ENCODE data around the gene GPR143.

GPR143 gene

DNA sequence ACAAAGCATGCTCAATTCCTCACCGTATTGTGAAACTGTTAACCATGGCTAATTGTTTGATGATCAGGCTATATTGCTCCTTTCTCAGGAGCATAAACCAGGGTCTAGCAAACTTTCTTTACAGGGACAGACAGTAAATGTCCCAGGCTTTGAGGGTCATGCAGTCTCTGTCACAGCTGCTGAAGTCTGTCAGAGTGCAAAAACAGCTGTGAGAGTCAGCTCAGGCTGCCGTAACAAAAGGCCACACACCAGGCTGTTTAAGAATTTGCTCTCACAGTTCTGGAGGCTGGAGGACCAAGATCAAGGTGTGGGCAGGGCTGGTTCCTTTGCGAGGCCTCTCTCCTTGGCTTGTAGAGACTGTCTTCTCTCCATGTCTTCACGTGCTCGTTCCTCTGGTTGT lies 75.6 kb downstream of the GPR143 start:
- no peak overlapping the region for H3K27ac ChIP-seq
- DNase-seq (ENCODE audit: low spot score) = no peak
- TF ChIP-seq, protein P1, sequence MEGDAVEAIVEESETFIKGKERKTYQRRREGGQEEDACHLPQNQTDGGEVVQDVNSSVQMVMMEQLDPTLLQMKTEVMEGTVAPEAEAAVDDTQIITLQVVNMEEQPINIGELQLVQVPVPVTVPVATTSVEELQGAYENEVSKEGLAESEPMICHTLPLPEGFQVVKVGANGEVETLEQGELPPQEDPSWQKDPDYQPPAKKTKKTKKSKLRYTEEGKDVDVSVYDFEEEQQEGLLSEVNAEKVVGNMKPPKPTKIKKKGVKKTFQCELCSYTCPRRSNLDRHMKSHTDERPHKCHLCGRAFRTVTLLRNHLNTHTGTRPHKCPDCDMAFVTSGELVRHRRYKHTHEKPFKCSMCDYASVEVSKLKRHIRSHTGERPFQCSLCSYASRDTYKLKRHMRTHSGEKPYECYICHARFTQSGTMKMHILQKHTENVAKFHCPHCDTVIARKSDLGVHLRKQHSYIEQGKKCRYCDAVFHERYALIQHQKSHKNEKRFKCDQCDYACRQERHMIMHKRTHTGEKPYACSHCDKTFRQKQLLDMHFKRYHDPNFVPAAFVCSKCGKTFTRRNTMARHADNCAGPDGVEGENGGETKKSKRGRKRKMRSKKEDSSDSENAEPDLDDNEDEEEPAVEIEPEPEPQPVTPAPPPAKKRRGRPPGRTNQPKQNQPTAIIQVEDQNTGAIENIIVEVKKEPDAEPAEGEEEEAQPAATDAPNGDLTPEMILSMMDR (conservative IDR thresholded peaks at IDR 0.05; ENCODE audit: low read depth) = no peak
- POLR2A ChIA-PET (ENCODE audit: low non-redundant PET) = no interaction called here
- CTCF ChIA-PET = no interaction called here

DNA sequence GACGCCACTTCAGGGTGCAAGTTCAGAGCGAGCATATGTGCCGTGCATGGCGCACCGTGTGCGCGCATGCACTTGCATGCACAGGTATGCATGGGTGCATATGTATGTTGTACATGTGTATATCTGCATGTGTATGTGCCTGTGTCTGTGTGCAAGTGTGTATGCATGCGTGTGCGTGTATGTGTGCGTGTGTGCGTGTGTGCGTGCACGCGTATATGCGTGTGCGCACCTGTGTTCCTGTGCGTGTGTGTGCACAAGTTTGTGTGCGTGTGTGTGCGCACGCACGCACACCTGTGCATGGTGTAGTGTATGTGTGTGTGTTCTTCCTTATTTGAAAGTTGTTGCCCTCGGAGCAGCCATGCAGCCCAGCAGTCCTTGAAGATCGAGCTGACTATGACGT lies 76.8 kb downstream of the GPR143 start:
- DNase-seq (ENCODE audit: low spot score) = no peak
- TF ChIP-seq, protein P1 (conservative IDR thresholded peaks at IDR 0.05; ENCODE audit: low read depth) = no peak
- ChIA-PET CTCF (no interaction called here), POLR2A (ENCODE audit: low non-redundant PET) (no interaction called here)
- no peak overlapping the region for H3K27ac ChIP-seq

DNA sequence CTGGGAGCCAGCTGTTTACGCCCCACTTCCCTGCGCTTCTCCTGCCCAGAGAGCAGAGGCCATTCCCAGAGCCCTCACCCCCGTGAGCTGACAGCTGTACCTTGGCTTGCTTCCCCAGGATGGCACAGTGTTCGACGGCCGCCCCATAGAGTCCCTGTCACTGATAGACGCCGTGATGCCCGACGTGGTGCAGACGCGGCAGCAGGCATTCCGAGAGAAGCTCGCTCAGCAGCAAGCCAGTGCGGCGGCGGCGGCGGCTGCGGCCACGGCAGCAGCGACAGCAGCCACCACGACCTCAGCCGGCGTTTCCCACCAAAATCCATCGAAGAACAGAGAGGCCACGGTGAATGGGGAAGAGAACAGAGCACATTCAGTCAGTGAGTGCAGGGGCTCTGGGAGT lies 77.7 kb downstream of the GPR143 start:
- ChIA-PET CTCF (interaction anchor here (0.5 kb wide), 1 partner anchor 125 kb away, joined by 4 read pairs; no protein-coding TSS in a partner anchor), POLR2A (ENCODE audit: low non-redundant PET) (no interaction called here)
- DNase-seq (ENCODE audit: low spot score) = no peak
- TF ChIP-seq, protein P1 (conservative IDR thresholded peaks at IDR 0.05; ENCODE audit: low read depth) = no peak
- no peak overlapping the region for H3K27ac ChIP-seq

DNA sequence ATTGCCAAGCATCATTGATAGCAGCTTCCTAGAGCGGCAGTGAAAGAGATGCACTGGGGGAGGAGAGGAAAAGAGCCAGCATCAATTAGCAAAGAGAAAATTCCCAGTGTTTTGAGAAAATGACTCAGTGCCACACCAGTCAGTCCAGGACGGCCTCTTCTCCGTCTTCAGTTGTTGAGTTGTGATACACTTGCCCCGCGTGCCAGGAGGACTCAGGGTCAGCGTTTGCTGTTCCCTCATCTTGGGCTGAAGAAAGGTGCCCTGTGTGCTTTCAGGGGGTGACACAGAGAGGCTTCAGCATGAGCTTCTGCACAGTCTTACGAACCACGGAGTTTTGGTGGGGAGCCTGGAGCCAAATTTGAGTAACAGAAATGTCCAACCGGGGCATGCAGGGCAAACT lies 82.3 kb downstream of the GPR143 start:
- TF ChIP-seq, protein P1 (conservative IDR thresholded peaks at IDR 0.05; ENCODE audit: low read depth) = no peak
- POLR2A ChIA-PET (ENCODE audit: low non-redundant PET) = no interaction called here
- CTCF ChIA-PET = no interaction called here
- DNase-seq (ENCODE audit: low spot score) = no peak
- no peak overlapping the region for H3K27ac ChIP-seq

DNA sequence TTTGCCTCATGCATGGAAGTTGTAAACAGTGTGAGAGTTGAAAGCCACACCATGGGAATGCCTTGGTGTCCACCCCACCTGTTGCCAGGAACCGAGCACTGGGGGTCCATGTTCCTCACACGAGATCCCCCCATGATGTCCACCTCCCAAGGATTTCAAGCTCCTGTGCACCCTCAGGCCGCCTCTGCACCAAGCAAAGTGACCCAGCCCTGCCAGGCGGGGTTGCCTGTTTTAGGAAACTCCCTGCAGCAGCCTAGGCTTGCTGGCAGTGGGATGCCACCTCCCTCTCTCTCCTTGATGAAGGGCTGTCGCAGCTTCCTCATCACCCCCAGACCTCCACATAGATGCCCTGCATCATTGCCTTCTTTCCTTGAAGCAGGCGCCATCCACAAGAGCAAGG lies 82.8 kb downstream of the GPR143 start:
- no peak for DNase-seq (ENCODE audit: low spot score)
- POLR2A ChIA-PET (ENCODE audit: low non-redundant PET) = no interaction called here
- H3K27ac ChIP-seq = no peak overlapping the region
- TF ChIP-seq, protein P1 (conservative IDR thresholded peaks at IDR 0.05; ENCODE audit: low read depth) = no peak
- CTCF ChIA-PET = no interaction called here

DNA sequence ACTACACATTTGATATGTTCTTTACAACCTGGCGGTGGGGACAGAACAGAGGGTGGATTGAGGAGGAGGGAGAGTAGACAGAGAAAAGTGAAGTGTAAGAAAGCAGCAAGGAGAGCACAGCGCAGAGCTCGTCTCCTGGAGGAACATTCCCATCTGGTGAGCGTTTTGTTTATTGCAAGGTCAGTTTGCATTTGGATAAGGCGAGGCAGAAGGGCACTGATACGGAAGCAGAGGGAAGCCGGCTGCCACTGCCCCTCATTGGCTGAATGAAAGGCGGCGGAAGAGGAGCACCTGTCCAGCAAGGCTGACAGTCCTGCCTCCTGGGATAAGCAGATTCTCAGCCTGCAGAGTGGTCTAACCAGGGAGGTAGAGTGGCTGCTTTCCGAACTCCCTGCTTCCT lies 83.2 kb downstream of the GPR143 start:
- POLR2A ChIA-PET (ENCODE audit: low non-redundant PET) = no interaction called here
- DNase-seq (ENCODE audit: low spot score) = no peak
- CTCF ChIA-PET = interaction anchor here (0.6 to 0.7 kb wide), 2 partner anchors 32 to 460 kb away, joined by 3 read pairs; no protein-coding TSS in a partner anchor
- no peak overlapping the region for H3K27ac ChIP-seq
- TF ChIP-seq, protein P1 (conservative IDR thresholded peaks at IDR 0.05; ENCODE audit: low read depth) = no peak

DNA sequence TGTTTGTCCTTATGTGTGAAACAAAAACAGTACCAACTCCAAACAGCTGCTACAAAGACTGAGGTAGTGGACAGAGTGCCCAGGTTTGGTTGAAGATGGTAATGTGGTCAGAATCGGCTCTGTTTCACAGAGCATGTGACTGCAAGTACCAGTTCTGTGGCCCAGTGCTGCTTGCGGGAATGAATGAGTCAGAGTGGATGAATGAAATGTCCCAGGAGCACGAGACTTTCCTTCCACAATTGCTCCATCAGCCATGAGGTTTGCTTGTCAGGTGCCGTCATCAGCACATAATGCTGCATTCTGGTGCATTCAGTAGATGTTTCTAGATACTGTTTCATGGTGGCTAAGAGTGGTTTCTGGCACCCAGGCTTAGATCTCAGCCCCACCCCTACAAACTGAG lies 84.2 kb downstream of the GPR143 start:
- TF ChIP-seq, protein P1 (conservative IDR thresholded peaks at IDR 0.05; ENCODE audit: low read depth) = no peak
- peak; percentile 10 for DNase-seq (ENCODE audit: low spot score)
- POLR2A ChIA-PET (ENCODE audit: low non-redundant PET) = no interaction called here
- H3K27ac ChIP-seq = no peak overlapping the region
- CTCF ChIA-PET = no interaction called here
